Duodenal mucosa (tissue), 2 donors: Measurements from ENCODE around the gene DTNA.

Experiments
- H3K27ac ChIP-seq: one replicate; pipeline ENCODE4 v1.7.0; 2013; ENCODE audit warnings: low read depth, low read length
- H3K27me3 ChIP-seq, 2 donors: one replicate each; pipeline ENCODE4 v1.7.0; 2013; ENCODE audit warnings: low read length in 2 of 2, control low read depth in 1 of 2; ENCODE audit not compliant: insufficient read depth in 2 of 2, control insufficient read depth in 1 of 2
- H3K36me3 ChIP-seq, 2 donors: one replicate each; pipeline ENCODE4 v1.7.0; 2013; ENCODE audit warnings: low read length in 2 of 2, control low read depth in 1 of 2; ENCODE audit not compliant: insufficient read depth in 2 of 2, control insufficient read depth in 1 of 2
- H3K4me1 ChIP-seq, 2 donors: one replicate each; pipeline ENCODE4 v1.7.0; 2013; ENCODE audit warnings: low read length in 2 of 2, control low read depth in 1 of 2; ENCODE audit not compliant: insufficient read depth in 2 of 2, control insufficient read depth in 1 of 2
- H3K4me3 ChIP-seq, 2 donors: one replicate each; pipeline ENCODE4 v1.7.0; 2013; ENCODE audit warnings: low read length in 2 of 2, low read depth in 1 of 2
- H3K9ac ChIP-seq, 2 donors: one replicate each; pipeline ENCODE4 v1.7.0; 2013; ENCODE audit warnings: low read length in 2 of 2, low read depth in 1 of 2
- H3K9me3 ChIP-seq, 2 donors: one replicate each; pipeline ENCODE4 v1.7.0; 2013; ENCODE audit warnings: low read length in 2 of 2, control low read depth in 1 of 2; ENCODE audit not compliant: control insufficient read depth in 1 of 2

Gene DTNA

DNA sequence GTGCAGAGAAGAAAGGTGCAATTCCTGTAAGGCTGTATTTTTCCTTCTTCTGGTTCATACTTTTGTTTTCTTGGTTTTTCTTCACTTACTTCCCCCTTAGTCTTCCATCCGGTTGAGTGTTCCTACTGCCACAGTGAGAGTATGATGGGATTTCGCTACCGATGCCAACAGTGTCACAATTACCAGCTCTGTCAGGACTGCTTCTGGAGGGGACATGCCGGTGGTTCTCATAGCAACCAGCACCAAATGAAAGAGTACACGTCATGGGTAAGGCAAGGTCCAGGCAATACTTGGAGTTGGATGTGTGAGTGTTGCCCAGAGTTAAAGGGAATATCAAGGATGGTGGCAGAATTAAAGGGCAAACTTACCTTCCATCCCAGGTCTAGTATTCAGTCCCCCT, 108.0 kb downstream of the DTNA start:
- no peaks in the 10 kb centered on the region for H3K9me3 ChIP-seq
- H3K4me1 ChIP-seq, result peaks cover 3 to 6% of the 10 kb centered on the region in 2 donors
- H3K4me3 ChIP-seq, result no peak overlapping the region
- no peak overlapping the region for H3K9ac ChIP-seq
- no peaks in the 10 kb centered on the region for H3K36me3 ChIP-seq
- H3K27ac ChIP-seq, result no peak overlapping the region
- H3K27me3 ChIP-seq, result no peaks in the 10 kb centered on the region

DNA sequence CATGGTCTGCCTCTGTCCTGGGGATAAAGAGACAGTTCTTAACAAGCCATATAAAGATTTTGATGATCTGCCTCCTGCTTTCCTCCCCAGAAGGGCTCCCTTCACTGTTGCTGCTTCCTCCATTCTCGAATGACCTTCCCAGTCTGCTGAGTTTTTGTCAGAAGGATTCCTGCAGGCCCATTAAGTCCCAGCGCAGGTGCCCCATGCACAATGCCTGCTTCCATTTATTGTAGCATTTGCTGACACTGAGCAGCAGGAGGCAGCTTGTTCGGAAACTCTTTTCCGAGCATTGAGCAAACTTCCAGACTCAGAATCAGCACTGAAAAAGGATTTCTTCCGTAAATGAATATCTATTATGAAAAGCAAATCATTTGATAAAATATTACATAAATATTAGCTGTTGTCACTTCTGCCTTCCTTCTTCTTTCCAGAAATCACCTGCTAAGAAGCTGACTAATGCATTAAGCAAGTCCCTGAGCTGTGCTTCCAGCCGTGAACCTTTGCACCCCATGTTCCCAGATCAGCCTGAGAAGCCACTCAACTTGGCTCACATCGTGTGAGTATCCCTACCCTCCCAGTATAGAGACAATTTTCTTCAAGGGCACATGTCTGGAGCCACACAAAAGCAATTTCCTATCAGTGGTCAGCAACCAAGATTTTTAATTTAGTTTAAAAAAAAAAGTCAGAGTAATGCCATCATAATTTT, 110.4 kb downstream of the DTNA start:
- H3K9ac ChIP-seq, result no peak overlapping the region
- H3K27me3 ChIP-seq, result no peaks in the 10 kb centered on the region
- no peak overlapping the region for H3K27ac ChIP-seq
- no peaks in the 10 kb centered on the region for H3K36me3 ChIP-seq
- no peaks in the 10 kb centered on the region for H3K9me3 ChIP-seq
- H3K4me1 ChIP-seq, result peaks cover 3 to 6% of the 10 kb centered on the region in 2 donors
- H3K4me3 ChIP-seq, result no peak overlapping the region

DNA sequence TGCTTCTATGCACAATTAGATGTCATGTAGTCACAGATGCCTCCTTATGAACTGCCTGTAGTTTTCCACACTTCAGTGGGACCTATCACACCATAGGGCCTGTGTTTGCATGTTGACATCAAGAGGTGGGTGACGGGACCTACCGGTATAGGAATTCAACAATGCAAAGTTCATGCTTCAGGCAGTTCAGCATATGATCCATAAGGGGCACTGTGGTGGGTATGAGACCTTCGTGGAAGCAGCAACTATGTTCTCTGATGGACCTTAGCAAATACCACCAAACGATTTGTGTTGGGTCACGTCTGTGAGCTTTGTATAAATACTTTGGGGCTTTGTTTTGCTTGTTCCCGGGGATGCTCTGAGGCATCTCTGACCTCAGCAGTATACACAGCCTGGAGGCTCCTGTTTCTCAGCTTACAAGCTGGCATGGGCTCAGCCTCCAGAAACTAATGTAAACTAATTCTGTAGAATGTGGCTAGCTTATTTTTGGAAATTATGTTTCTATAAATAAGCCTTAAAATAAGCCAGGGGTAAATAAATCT, 111.6 kb downstream of the DTNA start:
- peaks cover 0 to 3% of the 10 kb centered on the region in 2 donors for H3K4me1 ChIP-seq
- H3K4me3 ChIP-seq, result no peak overlapping the region
- H3K9me3 ChIP-seq, result no peaks in the 10 kb centered on the region
- no peak overlapping the region for H3K27ac ChIP-seq
- no peak overlapping the region for H3K9ac ChIP-seq
- no peaks in the 10 kb centered on the region for H3K27me3 ChIP-seq
- no peaks in the 10 kb centered on the region for H3K36me3 ChIP-seq

DNA sequence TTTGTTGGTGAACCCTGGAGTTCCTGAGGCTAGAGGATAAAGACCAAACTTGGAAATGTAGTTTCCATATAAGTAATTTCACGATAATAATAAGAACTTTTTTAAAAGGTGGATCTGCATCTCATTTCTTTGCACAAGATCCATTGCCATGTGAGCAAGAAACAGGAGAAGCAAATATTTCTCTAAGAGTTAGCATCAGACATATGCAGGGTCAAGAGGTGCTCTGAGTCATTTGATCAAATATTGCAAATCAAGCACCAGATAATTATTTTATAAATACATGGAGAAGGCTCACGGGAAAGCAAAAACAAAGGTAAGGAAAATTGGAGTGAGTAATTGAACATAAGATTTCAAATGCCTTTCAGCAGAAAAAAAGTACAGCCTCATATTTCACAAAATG, 118.0 kb downstream of the DTNA start:
- no peaks in the 10 kb centered on the region for H3K36me3 ChIP-seq
- no peak overlapping the region for H3K27ac ChIP-seq
- H3K27me3 ChIP-seq, result no peaks in the 10 kb centered on the region
- H3K4me1 ChIP-seq, result no peaks in the 10 kb centered on the region
- no peak overlapping the region for H3K9ac ChIP-seq
- H3K9me3 ChIP-seq, result no peaks in the 10 kb centered on the region
- H3K4me3 ChIP-seq, result no peak overlapping the region

DNA sequence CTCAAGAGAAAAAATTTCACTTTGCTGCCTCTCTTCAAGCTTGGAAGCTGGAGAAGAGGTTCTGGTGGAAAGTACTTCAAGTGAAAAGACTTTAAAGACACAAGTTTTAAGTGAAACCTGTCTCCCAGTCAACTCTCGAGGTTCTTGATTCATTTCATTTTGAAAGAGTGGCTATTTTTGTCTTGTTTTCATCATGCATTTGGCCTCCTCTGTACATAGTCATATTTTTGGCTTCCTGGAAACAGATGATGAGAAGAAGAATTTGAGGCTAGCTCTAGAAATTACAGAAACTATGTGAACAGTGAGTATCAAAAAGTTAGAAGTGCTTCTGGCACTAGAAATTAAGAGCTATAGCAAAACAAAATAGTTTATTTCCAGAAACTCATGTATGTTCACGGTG, 124.8 kb downstream of the DTNA start:
- H3K27ac ChIP-seq, result no peak overlapping the region
- no peak overlapping the region for H3K9ac ChIP-seq
- H3K9me3 ChIP-seq, result no peaks in the 10 kb centered on the region
- peaks cover 0 to 3% of the 10 kb centered on the region in 2 donors for H3K4me1 ChIP-seq
- no peaks in the 10 kb centered on the region for H3K36me3 ChIP-seq
- no peaks in the 10 kb centered on the region for H3K27me3 ChIP-seq
- H3K4me3 ChIP-seq, result no peak overlapping the region

DNA sequence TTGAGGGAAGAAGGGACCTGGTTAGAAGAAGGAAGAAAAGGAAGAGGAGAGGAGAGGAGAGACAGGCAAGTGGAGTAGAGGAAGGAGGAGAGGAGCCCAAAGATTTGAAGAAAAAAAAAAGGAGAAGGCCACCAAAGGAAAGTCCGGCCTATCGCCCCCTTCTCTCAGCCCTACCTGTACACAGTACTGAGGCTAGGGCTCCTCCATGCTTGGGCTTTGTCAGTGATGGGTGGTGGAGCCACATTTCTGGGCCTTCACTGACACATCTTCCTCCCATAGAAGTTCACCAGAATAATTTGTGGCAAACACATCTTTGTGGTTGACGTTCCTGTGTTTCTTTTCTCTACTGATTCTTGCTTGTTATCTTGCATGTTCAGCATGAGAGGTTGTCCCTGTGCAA, 125.4 kb downstream of the DTNA start:
- H3K27ac ChIP-seq, result no peak overlapping the region
- H3K9me3 ChIP-seq, result no peaks in the 10 kb centered on the region
- H3K9ac ChIP-seq, result no peak overlapping the region
- H3K4me1 ChIP-seq, result peaks cover 0 to 3% of the 10 kb centered on the region in 2 donors
- no peaks in the 10 kb centered on the region for H3K27me3 ChIP-seq
- no peak overlapping the region for H3K4me3 ChIP-seq
- H3K36me3 ChIP-seq, result no peaks in the 10 kb centered on the region

DNA sequence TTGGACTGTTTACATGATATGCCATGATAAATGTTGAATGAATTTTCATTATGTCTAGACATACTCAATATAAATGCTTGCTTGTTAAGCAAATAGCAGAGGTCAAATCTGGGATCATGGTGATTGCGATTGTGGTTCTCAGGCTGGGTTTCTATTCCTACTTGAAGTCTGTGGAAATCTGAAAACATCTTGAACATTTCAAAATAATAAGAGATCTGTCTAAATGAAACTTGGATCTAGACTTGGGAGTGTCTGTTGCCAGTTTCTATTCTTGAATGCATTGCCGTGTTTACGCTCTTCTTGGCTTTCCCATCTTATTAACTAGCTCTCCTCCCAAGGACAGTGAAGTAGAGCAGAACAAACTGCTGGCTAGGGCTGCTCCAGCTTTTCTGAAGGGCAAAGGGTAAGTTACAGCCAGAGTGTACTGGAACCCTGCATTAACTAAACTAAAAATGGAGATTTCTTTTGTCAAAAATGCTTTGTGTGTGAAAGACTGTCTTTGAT, 127.7 kb downstream of the DTNA start:
- H3K9ac ChIP-seq, result no peak overlapping the region
- H3K4me3 ChIP-seq, result no peak overlapping the region
- no peak overlapping the region for H3K27ac ChIP-seq
- no peaks in the 10 kb centered on the region for H3K9me3 ChIP-seq
- H3K4me1 ChIP-seq, result peaks cover 0 to 3% of the 10 kb centered on the region in 2 donors
- no peaks in the 10 kb centered on the region for H3K36me3 ChIP-seq
- no peaks in the 10 kb centered on the region for H3K27me3 ChIP-seq

DNA sequence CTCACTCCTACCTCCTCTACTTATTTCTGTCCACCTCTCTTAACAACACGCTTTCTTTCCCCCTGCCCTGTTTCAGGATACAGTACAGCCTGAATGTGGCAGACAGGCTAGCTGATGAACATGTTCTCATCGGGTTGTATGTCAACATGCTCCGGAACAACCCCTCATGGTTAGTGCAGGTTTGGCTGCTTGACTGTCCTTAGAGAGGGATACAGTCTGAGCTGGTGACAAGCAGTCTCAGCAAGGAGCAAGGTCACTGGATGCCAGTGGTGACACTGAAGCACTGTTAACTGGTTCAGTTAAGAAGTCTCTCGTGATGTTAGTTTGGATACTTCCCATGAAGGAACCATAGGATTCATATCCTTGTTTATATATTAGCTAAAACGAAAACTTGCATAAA, 128.6 kb downstream of the DTNA start:
- H3K27ac ChIP-seq, result no peak overlapping the region
- H3K9ac ChIP-seq, result no peak overlapping the region
- no peaks in the 10 kb centered on the region for H3K9me3 ChIP-seq
- H3K36me3 ChIP-seq, result no peaks in the 10 kb centered on the region
- H3K4me1 ChIP-seq, result peaks cover 0 to 3% of the 10 kb centered on the region in 2 donors
- no peak overlapping the region for H3K4me3 ChIP-seq
- H3K27me3 ChIP-seq, result no peaks in the 10 kb centered on the region

DNA sequence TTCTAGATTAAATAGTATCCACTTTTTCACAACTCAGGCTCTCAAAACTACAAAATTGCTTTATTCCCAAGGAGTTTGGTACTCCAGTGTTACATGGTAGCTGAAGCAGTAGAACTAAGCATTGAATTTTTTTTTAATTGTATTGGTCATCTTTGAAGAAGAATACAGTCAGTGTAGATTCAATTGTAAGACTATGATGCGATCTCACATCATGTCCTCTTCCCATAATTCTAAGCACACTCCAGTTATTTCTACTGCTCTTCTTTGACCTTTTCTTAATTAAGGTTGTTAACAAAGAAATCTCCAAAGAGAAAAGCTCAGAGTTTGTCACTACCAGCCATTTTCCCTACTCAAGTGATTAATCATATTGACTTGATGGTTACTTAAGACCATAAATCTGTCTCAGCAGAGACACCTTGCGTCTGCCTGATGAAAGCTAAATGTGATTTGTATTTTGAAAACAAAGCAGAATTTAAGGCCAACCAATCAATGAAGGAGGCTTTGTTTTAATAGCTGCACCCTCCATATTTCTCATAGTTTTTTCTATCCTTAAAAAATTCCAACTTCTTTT, 130.2 kb downstream of the DTNA start:
- no peaks in the 10 kb centered on the region for H3K27me3 ChIP-seq
- H3K9ac ChIP-seq, result no peak overlapping the region
- no peaks in the 10 kb centered on the region for H3K9me3 ChIP-seq
- no peak overlapping the region for H3K27ac ChIP-seq
- no peaks in the 10 kb centered on the region for H3K36me3 ChIP-seq
- H3K4me1 ChIP-seq, result peaks cover 0 to 3% of the 10 kb centered on the region in 2 donors
- H3K4me3 ChIP-seq, result no peak overlapping the region

DNA sequence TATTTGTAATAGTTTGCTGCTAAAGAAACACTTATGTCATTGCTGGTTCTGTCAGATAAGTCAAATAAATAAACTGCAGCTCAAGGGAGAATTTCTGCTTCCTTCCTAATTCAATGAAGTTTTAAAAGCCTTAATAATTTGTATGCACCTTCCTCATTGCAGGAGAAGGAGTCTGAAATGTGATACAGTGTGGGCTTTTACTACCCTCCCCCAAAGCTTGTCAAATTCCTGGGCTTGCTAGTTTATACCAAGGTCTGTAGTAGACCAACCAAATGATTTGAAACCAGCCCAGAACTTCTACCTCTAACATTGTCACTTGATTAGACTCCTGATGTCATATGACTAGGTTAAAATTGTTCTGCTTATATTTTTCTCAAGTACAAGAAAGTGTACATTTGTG, 131.8 kb downstream of the DTNA start:
- Histone ChIP-seq H3K9me3 (no peaks in the 10 kb centered on the region), H3K27ac (no peak overlapping the region)

More for the DNA sequence above, 131.8 kb downstream of the DTNA start:
- Histone ChIP-seq H3K4me3 (no peak overlapping the region), H3K4me1 (peaks cover 0 to 3% of the 10 kb centered on the region in 2 donors), H3K9ac (no peak overlapping the region), H3K36me3 (no peaks in the 10 kb centered on the region), H3K27me3 (no peaks in the 10 kb centered on the region)
